ENCODE data around the gene MKS1. TPM values are rescaled to one million over a fixed set of nuclear protein-coding genes. Genes with fewer than 3 reads are reported as not detected.

The MKS1 gene
- total RNA-seq, 1 donor = 11.2 TPM

- Histone ChIP-seq H3K4me2 (ENCODE audit: insufficient read depth, low read length) (no peak overlapping the region), H3K27ac (ENCODE audit: low read depth, low read length) (no peak overlapping the region), H3K4me3 (ENCODE audit: insufficient read depth, low read length) (no peak overlapping the region), H3K9me3 (ENCODE audit: low read depth, low read length) (no peaks in the 10 kb centered on the region), H3K4me1 (ENCODE audit: insufficient read depth, low read length) (peaks cover under 1% of the 10 kb centered on the region), H2AFZ (ENCODE audit: low read length) (no peak overlapping the region), H3K36me3 (ENCODE audit: insufficient read depth, low read length) (no peaks in the 10 kb centered on the region), H3K79me2 (ENCODE audit: insufficient read depth, low read length) (no peaks in the 10 kb centered on the region), H4K20me1 (ENCODE audit: insufficient read depth, low read length) (no peaks in the 10 kb centered on the region), H3K27me3 (ENCODE audit: insufficient read depth, low read length) (peaks cover 17% of the 10 kb centered on the region)
- TF ChIP-seq, protein P1, sequence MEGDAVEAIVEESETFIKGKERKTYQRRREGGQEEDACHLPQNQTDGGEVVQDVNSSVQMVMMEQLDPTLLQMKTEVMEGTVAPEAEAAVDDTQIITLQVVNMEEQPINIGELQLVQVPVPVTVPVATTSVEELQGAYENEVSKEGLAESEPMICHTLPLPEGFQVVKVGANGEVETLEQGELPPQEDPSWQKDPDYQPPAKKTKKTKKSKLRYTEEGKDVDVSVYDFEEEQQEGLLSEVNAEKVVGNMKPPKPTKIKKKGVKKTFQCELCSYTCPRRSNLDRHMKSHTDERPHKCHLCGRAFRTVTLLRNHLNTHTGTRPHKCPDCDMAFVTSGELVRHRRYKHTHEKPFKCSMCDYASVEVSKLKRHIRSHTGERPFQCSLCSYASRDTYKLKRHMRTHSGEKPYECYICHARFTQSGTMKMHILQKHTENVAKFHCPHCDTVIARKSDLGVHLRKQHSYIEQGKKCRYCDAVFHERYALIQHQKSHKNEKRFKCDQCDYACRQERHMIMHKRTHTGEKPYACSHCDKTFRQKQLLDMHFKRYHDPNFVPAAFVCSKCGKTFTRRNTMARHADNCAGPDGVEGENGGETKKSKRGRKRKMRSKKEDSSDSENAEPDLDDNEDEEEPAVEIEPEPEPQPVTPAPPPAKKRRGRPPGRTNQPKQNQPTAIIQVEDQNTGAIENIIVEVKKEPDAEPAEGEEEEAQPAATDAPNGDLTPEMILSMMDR (IDR thresholded peaks at IDR 0.05; ENCODE audit: extremely low read depth, low read depth, low read length) = no peak
- no peak for DNase-seq (ENCODE audit: insufficient read length, low spot score, missing footprints)
These were observed 34.6 kb downstream of the MKS1 start for GRCh38 chr17:58184308-58184985.

GRCh38 chr17:58183514-58183913 lies 35.5 kb downstream of the MKS1 start:
- Histone ChIP-seq H3K4me2 (ENCODE audit: insufficient read depth, low read length) (no peak overlapping the region), H3K36me3 (ENCODE audit: insufficient read depth, low read length) (no peaks in the 10 kb centered on the region), H3K79me2 (ENCODE audit: insufficient read depth, low read length) (no peaks in the 10 kb centered on the region), H3K4me3 (ENCODE audit: insufficient read depth, low read length) (no peak overlapping the region), H2AFZ (ENCODE audit: low read length) (no peak overlapping the region), H3K27ac (ENCODE audit: low read depth, low read length) (no peak overlapping the region), H3K4me1 (ENCODE audit: insufficient read depth, low read length) (no peaks in the 10 kb centered on the region), H4K20me1 (ENCODE audit: insufficient read depth, low read length) (no peaks in the 10 kb centered on the region), H3K9me3 (ENCODE audit: low read depth, low read length) (no peaks in the 10 kb centered on the region), H3K27me3 (ENCODE audit: insufficient read depth, low read length) (peaks cover 17% of the 10 kb centered on the region)
- DNase-seq (ENCODE audit: insufficient read length, low spot score, missing footprints) = no peak
- TF ChIP-seq, protein P1 (IDR thresholded peaks at IDR 0.05; ENCODE audit: extremely low read depth, low read depth, low read length) = no peak

DNA sequence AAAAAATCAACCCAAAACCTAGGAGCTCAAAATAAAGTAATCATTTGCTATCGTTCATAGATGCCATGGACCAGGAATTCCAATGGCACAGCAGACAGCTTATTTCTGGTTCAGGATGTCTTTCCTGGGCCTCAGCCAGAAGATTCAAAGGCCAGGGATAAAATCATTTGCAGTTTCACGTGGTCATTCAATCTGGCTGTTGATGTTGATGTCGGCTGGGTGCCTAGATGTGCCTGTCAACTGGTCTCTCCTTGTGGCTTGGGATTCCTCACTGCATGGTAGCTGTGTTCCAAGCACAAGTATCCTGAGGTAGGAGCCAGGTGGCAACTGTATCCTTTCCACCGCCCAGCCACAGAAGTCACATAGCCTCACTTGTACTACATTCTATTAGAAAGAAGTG lies 37.3 kb downstream of the MKS1 start:
- no peak for DNase-seq (ENCODE audit: insufficient read length, low spot score, missing footprints)
- no peak overlapping the region for H3K4me3 ChIP-seq (ENCODE audit: insufficient read depth, low read length)
- H3K4me2 ChIP-seq (ENCODE audit: insufficient read depth, low read length) = no peak overlapping the region
- H3K27ac ChIP-seq (ENCODE audit: low read depth, low read length) = no peak overlapping the region
- H3K9me3 ChIP-seq (ENCODE audit: low read depth, low read length) = no peaks in the 10 kb centered on the region
- no peaks in the 10 kb centered on the region for H3K4me1 ChIP-seq (ENCODE audit: insufficient read depth, low read length)
- H3K36me3 ChIP-seq (ENCODE audit: insufficient read depth, low read length) = no peaks in the 10 kb centered on the region
- no peaks in the 10 kb centered on the region for H4K20me1 ChIP-seq (ENCODE audit: insufficient read depth, low read length)
- H3K79me2 ChIP-seq (ENCODE audit: insufficient read depth, low read length) = no peaks in the 10 kb centered on the region
- TF ChIP-seq, protein P1 (IDR thresholded peaks at IDR 0.05; ENCODE audit: extremely low read depth, low read depth, low read length) = no peak
- no peak overlapping the region for H2AFZ ChIP-seq (ENCODE audit: low read length)
- peaks cover 8% of the 10 kb centered on the region for H3K27me3 ChIP-seq (ENCODE audit: insufficient read depth, low read length)

DNA sequence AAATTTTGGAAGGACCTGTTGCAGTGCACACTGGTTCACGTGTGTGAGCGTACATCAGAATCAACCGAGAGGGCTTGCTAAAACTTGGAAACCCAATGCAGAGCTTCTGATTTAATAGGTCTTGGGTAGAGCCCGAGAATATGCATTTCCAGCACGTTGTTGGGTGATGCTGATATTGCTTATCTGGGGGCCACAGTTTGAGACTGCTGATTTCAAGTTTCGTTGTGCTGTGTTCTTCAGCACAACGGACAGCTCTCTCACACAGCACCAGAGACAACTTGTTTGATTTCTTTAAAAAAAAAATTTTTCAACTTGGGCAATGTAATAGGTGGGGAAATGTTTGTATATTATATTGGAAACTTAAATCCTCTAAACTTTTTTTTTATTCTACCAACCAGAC lies 42.9 kb downstream of the MKS1 start:
- Histone ChIP-seq H3K27ac (ENCODE audit: low read depth, low read length) (no peak overlapping the region), H2AFZ (ENCODE audit: low read length) (no peak overlapping the region), H3K36me3 (ENCODE audit: insufficient read depth, low read length) (no peaks in the 10 kb centered on the region), H3K4me3 (ENCODE audit: insufficient read depth, low read length) (no peak overlapping the region), H3K9me3 (ENCODE audit: low read depth, low read length) (no peaks in the 10 kb centered on the region), H3K79me2 (ENCODE audit: insufficient read depth, low read length) (no peaks in the 10 kb centered on the region), H4K20me1 (ENCODE audit: insufficient read depth, low read length) (no peaks in the 10 kb centered on the region), H3K4me2 (ENCODE audit: insufficient read depth, low read length) (no peak overlapping the region), H3K27me3 (ENCODE audit: insufficient read depth, low read length) (peaks cover 4% of the 10 kb centered on the region), H3K4me1 (ENCODE audit: insufficient read depth, low read length) (no peaks in the 10 kb centered on the region)
- TF ChIP-seq, protein P1 (IDR thresholded peaks at IDR 0.05; ENCODE audit: extremely low read depth, low read depth, low read length) = no peak
- no peak for DNase-seq (ENCODE audit: insufficient read length, low spot score, missing footprints)

Measured in osteoblast (primary cell).